ENCODE results near the gene IL21R.

- TF ChIP-seq CTCF (conservative IDR thresholded peaks at IDR 0.05): no peak
- TF ChIP-seq ZFX (IDR thresholded peaks at IDR 0.05): no peak
Observed at GRCh38 chr16:27402569-27402963, 592 bp downstream of the IL21R start.
